Mononuclear cell (primary cell): ENCODE results near the gene PRKCD. TPM values are rescaled to one million over a fixed set of nuclear protein-coding genes. Genes with fewer than 3 reads are reported as not detected.

ENCODE experiments used
- H3K27me3 ChIP-seq: 2 replicates; pipeline ENCODE4 v1.6.0; 2011; ENCODE audit warnings: low read length, control low read depth; ENCODE audit not compliant: insufficient read depth
- H3K4me1 ChIP-seq: 2 replicates; pipeline ENCODE4 v1.5.1; 2011; ENCODE audit warnings: mild to moderate bottlenecking, low read length, control low read depth; ENCODE audit not compliant: insufficient read depth
- H3K4me3 ChIP-seq: 2 replicates; pipeline ENCODE4 v1.5.1; 2011; ENCODE audit warnings: mild to moderate bottlenecking, low read length, moderate library complexity
- H3K9me3 ChIP-seq: 2 replicates; pipeline ENCODE4 v1.5.1; 2011; ENCODE audit warnings: low read depth, mild to moderate bottlenecking, control low read depth, low read length
- total RNA-seq: library from RNA; depleted of rRNA; stranded (reverse); fragments of >200 nt; gene quantifications from one replicate; pipeline ENCODE4 v1.2.3, GENCODE V29; 2012

The PRKCD gene
- total RNA-seq, 1 donor, result 10.2 TPM

GRCh38 chr3:53229171-53229570 lies 68.2 kb downstream of the PRKCD start:
- H3K9me3 ChIP-seq, result no peaks in the 10 kb centered on the region
- H3K4me3 ChIP-seq, result no peak overlapping the region
- H3K4me1 ChIP-seq, result no peaks in the 10 kb centered on the region
- H3K27me3 ChIP-seq, result no peaks in the 10 kb centered on the region

- Histone ChIP-seq H3K27me3 (no peaks in the 10 kb centered on the region), H3K4me1 (peaks cover 2% of the 10 kb centered on the region), H3K4me3 (no peak overlapping the region), H3K9me3 (no peaks in the 10 kb centered on the region)
Measured at GRCh38 chr3:53229606-53230005, 68.6 kb downstream of the PRKCD start.

DNA sequence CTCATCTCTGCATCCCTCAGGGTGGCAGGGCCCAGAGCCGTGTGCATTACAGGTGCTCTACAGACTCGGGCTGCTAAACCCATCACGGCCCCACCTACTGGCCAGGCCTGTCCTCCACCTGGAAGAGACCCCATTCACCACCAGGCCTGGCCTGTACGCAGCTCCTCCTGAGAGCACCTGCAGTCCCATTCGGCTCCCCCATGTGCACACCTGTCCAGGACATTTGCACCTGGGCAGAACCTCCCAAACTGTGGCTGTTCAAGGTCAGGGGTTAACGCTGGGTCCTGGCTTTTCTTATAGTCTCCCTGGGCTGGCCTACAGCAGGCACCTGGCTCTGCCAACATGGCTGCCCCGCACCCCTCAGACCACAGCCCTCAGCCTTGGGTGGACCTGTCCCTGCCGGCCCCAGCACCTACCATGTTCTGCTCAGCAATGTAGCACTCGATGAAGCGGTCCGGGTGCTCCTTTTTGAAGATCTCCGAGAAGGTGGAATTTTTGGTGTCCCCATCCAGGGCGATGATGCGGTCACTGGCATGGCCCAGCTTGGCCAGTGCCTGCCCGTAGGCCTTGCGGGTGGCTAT lies 69.1 kb downstream of the PRKCD start:
- Histone ChIP-seq H3K9me3 (no peaks in the 10 kb centered on the region), H3K27me3 (no peaks in the 10 kb centered on the region), H3K4me1 (peaks cover 6% of the 10 kb centered on the region), H3K4me3 (no peak overlapping the region)

DNA sequence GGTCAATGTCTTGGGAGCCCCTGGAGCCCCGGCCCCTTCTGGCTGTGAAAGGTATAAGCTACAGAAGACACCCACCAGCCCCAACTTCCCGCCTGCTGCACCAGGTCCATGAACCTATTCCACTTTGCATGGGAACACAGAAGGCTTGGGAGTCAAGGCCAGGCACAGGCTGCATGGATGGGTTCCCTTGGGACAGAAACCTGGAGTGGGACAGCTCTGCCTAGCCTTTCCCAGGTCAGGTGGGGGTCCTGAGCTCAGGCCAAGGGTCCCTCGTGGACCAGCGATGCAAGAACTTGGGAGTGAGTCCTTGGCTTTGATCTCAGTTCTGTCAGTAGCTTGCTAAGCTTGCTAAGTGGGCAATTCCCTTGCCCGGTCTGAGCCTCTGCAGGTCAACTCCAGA lies 69.8 kb downstream of the PRKCD start:
- no peak overlapping the region for H3K4me3 ChIP-seq
- H3K9me3 ChIP-seq, result no peaks in the 10 kb centered on the region
- no peaks in the 10 kb centered on the region for H3K27me3 ChIP-seq
- H3K4me1 ChIP-seq, result peaks cover 10% of the 10 kb centered on the region

GRCh38 chr3:53231532-53232511 lies 70.8 kb downstream of the PRKCD start:
- H3K4me3 ChIP-seq, result no peak overlapping the region
- peaks cover 21% of the 10 kb centered on the region for H3K4me1 ChIP-seq
- no peaks in the 10 kb centered on the region for H3K27me3 ChIP-seq
- no peaks in the 10 kb centered on the region for H3K9me3 ChIP-seq

DNA sequence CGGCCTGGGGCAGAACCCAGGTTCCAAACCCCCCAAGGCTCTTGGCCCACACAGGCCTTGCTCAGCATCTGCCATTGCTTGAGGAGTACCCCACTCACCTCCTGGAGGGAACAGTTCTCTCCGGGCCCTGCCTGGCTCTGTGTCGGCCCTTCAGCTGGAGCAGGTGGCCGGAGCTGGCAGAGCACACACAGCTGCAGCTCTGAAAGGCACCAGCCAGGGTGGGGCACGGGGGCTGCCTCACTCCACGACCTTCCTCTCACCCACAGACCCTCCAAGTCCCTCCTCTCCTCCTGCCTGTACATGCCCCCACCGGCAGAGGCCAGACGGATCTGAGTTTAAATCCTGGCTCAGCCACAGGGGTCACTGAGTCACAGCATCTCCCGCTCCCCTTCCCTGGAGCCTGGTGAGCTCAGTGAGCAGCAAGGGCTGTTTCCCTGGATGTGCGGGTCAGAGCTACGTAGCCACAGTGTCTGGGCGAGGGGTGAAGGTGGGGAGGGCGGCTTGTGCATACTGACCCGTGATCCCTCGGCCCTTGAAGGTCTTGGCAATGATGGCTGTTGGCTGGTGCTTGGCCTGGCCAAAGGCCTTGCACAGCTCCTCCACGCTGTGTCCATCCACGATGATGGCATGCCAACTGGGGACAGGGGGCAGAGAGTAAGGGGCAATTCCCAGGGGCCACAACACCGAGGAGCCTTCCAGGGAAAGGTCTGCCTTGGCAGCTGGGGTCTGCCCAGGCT lies 71.8 kb downstream of the PRKCD start:
- no peaks in the 10 kb centered on the region for H3K9me3 ChIP-seq
- H3K4me3 ChIP-seq, result no peak overlapping the region
- H3K4me1 ChIP-seq, result peaks cover 23% of the 10 kb centered on the region
- H3K27me3 ChIP-seq, result no peaks in the 10 kb centered on the region

DNA sequence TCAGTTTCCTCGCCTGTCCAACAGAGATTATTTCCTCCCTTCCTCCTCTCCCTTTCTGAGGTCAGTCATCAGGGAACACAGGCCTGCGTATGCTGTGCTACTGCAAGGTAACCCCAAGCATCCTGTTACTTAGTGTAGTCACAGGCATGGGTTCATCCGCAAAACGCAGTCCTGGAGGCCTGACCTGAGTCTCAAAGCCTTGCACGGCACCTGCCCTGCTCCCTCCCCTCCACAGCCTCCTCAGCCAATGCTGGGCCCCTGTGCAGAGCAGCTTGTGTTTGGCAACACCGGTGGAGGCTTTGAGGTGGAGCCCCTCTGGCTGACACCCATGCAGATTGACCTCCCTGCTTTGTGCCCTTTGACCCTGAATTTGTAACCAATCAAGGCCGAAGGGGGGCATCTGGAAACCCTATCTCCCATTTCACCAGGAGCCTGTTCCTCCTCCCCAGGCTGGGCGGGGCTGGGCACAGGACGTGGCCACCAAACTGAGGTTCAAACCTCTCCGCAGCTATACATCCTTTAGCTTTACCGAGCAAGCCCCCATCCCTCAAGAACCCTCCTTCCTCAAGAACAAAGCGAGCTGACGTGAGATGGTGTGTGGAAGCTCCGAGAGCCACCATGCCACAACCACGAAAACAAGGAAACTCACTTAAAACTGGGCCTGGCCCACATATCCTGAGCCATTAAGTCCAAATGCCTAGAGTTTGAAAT lies 73.3 kb downstream of the PRKCD start:
- no peaks in the 10 kb centered on the region for H3K9me3 ChIP-seq
- H3K4me3 ChIP-seq, result no peak overlapping the region
- peaks cover 29% of the 10 kb centered on the region for H3K4me1 ChIP-seq
- no peaks in the 10 kb centered on the region for H3K27me3 ChIP-seq

GRCh38 chr3:53234841-53235232 lies 73.8 kb downstream of the PRKCD start:
- H3K9me3 ChIP-seq, result no peaks in the 10 kb centered on the region
- no peaks in the 10 kb centered on the region for H3K27me3 ChIP-seq
- H3K4me1 ChIP-seq, result peaks cover 29% of the 10 kb centered on the region
- H3K4me3 ChIP-seq, result no peak overlapping the region

- H3K4me1 ChIP-seq, result peaks cover 31% of the 10 kb centered on the region
Measured at GRCh38 chr3:53235545-53235944, 74.5 kb downstream of the PRKCD start.

DNA sequence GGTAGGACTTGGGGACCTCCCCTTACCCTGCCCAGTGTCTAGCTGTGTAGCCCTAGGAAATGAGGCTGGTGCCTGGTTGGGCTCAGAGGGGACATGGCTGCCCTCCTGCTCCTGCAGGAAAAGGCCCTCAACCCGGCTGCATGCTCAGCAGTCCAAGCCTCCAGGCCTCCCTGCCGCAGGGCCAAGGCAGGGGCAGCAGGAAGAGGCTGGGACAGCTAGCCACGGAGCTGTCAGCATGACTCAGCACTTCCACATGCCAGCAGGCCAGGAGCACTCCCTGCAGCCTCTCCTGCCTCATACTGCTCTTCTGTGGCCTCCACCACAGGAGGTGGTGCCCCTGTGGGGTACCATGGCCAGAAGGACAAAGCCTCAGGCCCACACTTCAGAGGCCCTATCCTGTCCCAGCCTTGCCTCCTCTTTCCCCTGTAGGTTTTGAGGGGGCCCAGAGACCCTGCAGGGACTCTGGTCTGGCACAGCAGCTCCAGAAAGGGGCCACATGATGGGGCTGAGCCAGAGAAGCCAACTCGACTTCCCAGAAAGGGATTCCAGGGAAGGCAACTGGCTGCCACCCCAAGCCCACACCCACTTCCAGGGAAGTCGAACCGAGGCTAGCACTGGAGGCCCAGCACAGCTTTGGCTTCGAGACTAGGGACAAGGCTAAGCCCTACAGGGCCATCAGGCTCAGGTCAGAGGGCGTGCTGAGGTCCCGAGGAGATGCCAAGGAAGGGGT lies 75.3 kb downstream of the PRKCD start:
- Histone ChIP-seq H3K4me1 (peaks cover 38% of the 10 kb centered on the region), H3K27me3 (no peaks in the 10 kb centered on the region), H3K4me3 (no peak overlapping the region), H3K9me3 (no peaks in the 10 kb centered on the region)

More at GRCh38 chr3:53235545-53235944, 74.5 kb downstream of the PRKCD start:
- no peaks in the 10 kb centered on the region for H3K27me3 ChIP-seq
- no peak overlapping the region for H3K4me3 ChIP-seq
- H3K9me3 ChIP-seq, result no peaks in the 10 kb centered on the region

DNA sequence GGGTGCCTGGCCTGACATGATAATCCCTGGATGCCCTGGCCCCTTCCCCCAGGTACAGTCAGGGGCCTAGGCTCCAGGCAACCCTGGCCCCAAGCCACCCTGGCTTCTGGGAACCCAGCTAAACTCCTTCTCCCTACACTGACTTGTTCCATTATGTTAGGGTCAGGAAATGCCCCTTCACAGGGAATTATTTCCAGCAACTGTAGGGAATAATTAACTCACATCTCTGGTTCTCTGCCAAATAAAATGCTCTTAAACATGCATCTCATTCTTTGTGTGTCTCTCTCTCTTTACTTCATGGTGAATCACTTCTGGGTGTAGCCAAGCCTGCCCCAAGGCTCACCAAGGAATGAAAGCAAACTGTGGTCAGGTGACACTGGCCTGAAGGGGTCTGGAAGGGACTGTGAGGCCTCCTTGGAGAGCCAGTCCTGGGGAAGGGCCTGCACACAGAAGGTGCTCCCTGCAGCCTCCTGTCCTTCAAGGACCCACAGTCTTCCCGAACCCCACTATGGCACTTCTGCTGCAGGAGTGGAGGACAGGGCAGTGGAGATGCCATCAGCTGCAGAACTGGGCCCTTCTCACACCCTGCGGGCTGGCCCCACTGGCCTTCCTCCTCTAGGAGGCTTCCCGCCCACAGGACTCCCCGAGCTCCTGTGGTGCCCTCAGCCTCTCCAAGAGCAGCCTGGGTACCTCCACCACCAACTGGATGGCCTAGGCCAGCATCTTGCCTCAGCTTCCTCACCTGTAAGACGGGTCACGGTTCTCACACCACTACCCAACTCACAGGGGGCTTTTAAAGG lies 77.2 kb downstream of the PRKCD start:
- Histone ChIP-seq H3K4me1 (peaks cover 57% of the 10 kb centered on the region), H3K4me3 (no peak overlapping the region), H3K9me3 (no peaks in the 10 kb centered on the region), H3K27me3 (no peaks in the 10 kb centered on the region)

- H3K9me3 ChIP-seq, result no peaks in the 10 kb centered on the region
- no peaks in the 10 kb centered on the region for H3K27me3 ChIP-seq
- H3K4me1 ChIP-seq, result peaks cover 64% of the 10 kb centered on the region
- no peak overlapping the region for H3K4me3 ChIP-seq
Measured at GRCh38 chr3:53238886-53239285, 77.9 kb downstream of the PRKCD start.

DNA sequence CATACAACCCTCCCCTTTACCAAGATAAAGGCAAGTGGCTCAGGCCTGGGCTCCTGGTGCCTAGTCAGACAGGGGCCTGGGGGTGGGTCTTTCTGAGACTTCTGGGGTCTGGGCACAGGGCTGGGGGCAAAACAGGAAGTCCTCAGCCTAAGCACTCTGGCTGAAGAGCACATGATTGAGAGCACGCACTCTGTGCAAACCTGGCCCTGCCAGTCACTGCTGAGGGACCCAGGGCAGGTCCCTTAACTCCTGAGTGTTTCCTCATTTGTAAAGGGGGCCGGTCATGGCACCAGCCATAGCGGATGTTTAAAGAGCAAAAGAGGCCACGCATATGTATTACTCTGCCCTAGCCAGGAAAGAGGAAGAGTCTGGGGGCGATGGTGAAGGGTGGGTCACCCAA lies 78.8 kb downstream of the PRKCD start:
- Histone ChIP-seq H3K9me3 (no peaks in the 10 kb centered on the region), H3K4me3 (no peak overlapping the region), H3K27me3 (no peaks in the 10 kb centered on the region), H3K4me1 (peaks cover 69% of the 10 kb centered on the region)
